ENCODE results near the gene ZBTB3. TPM values are rescaled to one million over a fixed set of nuclear protein-coding genes. Genes with fewer than 3 reads are reported as not detected.

The ZBTB3 gene
- total and polyA plus RNA-seq, 2 of the 13 experiments (the other 11 are each of a cell fraction or from before 2014, with no cell fraction given) = 3.4 to 5.2 TPM

GRCh38 chr11:62712861-62713260 is 41.1 kb downstream of the ZBTB3 start:
- Histone ChIP-seq H3K4me2 (ENCODE audit: low read depth, low read length) (no peak overlapping the region), H4K20me1 (ENCODE audit: insufficient read depth, low read length) (no peaks in the 10 kb centered on the region; the same call in 1 of the 2 replicates), H2AFZ (ENCODE audit: low read length) (no peak overlapping the region), H3K4me1 (ENCODE audit: insufficient read depth, low read length) (no peaks in the 10 kb centered on the region), H3K27ac (ENCODE audit: extremely low read length, insufficient read depth, low read length) (peak overlapping the region; percentile 30), H3K4me3 (replicated peaks in 1 of 3; ENCODE audit: insufficient read depth in 1 of 3, low read depth in 2 of 3, low read length in 3 of 3) (no peak overlapping the region), H3K36me3 (replicated peaks in 1 of 2; ENCODE audit: control insufficient read depth in 1 of 2, insufficient read depth in 2 of 2, low read length in 2 of 2) (peaks cover 28 to 86% of the 10 kb centered on the region in 2 experiments), H3K9me3 (ENCODE audit: low read length) (no peaks in the 10 kb centered on the region), H3K9ac (ENCODE audit: insufficient read depth, low read depth, low read length) (no peak overlapping the region), H3K79me2 (ENCODE audit: insufficient read depth, low read length) (peaks cover 5% of the 10 kb centered on the region), H3K27me3 (ENCODE audit: control insufficient read depth in 1 of 2, insufficient read depth in 2 of 2, low read length in 2 of 2) (no peaks in the 10 kb centered on the region)
- no peak for TF ChIP-seq ZNF256 (CRISPR knock-in tag; conservative IDR thresholded peaks at IDR 0.05)
- TF ChIP-seq ZNF251 (CRISPR knock-in tag; IDR thresholded peaks at IDR 0.05) = no peak
- DNase-seq (ENCODE audit: low spot score) (no peak), ATAC-seq (no peak), FAIRE-seq (no peak)
- 91% methylated on average over 3 of the region's 3 CpGs for WGBS (ENCODE audit: low lambda C conversion rate)
- intact Hi-C loops (cut with micrococcal nuclease; ENCODE audit: unreplicated experiment) (no loop called here), in situ Hi-C loops (cut with HindIII; ENCODE audit: extremely low pct_ligation_motif_present, low pct_unique_long_range_greater_than_20kb) (no loop called here)
- POLR2A ChIA-PET = interaction anchor here (1.5 kb wide), 1 partner anchor 60 kb away, joined by 3 read pairs; the partner anchor contains the start of gene INTS5
- CTCF ChIA-PET (ENCODE audit: low intra/inter-chr PET ratio, low total read pairs) = no interaction called here
- no TSS peak for BruUV-seq (replicated peaks)

GRCh38 chr11:62712276-62712812 is 41.6 kb downstream of the ZBTB3 start:
- H3K9ac ChIP-seq (ENCODE audit: insufficient read depth, low read depth, low read length) = no peak overlapping the region
- ATAC-seq = no peak
- H3K4me2 ChIP-seq (ENCODE audit: low read depth, low read length) = no peak overlapping the region
- 96% methylated on average over 6 of the region's 6 CpGs for WGBS (ENCODE audit: low lambda C conversion rate)
- H3K27me3 ChIP-seq (ENCODE audit: control insufficient read depth in 1 of 2, insufficient read depth in 2 of 2, low read length in 2 of 2) = no peaks in the 10 kb centered on the region
- BruUV-seq (replicated peaks) = no TSS peak
- H3K36me3 ChIP-seq (replicated peaks in 1 of 2; ENCODE audit: control insufficient read depth in 1 of 2, insufficient read depth in 2 of 2, low read length in 2 of 2) = peaks cover 28 to 80% of the 10 kb centered on the region in 2 experiments
- in situ Hi-C loops (cut with HindIII; ENCODE audit: extremely low pct_ligation_motif_present, low pct_unique_long_range_greater_than_20kb) (no loop called here), intact Hi-C loops (cut with micrococcal nuclease; ENCODE audit: unreplicated experiment) (no loop called here)
- no peak for FAIRE-seq
- no peak overlapping the region for H3K4me3 ChIP-seq (replicated peaks in 1 of 3; ENCODE audit: insufficient read depth in 1 of 3, low read depth in 2 of 3, low read length in 3 of 3)
- H3K79me2 ChIP-seq (ENCODE audit: insufficient read depth, low read length) = peaks cover 5% of the 10 kb centered on the region
- CTCF ChIA-PET (ENCODE audit: low intra/inter-chr PET ratio, low total read pairs) = no interaction called here
- POLR2A ChIA-PET = no interaction called here
- no peak for DNase-seq (ENCODE audit: low spot score)
- no peak overlapping the region for H3K27ac ChIP-seq (ENCODE audit: extremely low read length, insufficient read depth, low read length)
- no peaks in the 10 kb centered on the region for H3K9me3 ChIP-seq (ENCODE audit: low read length)
- no peaks in the 10 kb centered on the region; the same call in 1 of the 2 replicates for H4K20me1 ChIP-seq (ENCODE audit: insufficient read depth, low read length)
- H3K4me1 ChIP-seq (ENCODE audit: insufficient read depth, low read length) = no peaks in the 10 kb centered on the region
- H2AFZ ChIP-seq (ENCODE audit: low read length) = no peak overlapping the region
- no peak for TF ChIP-seq NFIC (IDR thresholded peaks at IDR 0.05; ENCODE audit: low read length)
- no peak for TF ChIP-seq PREB (CRISPR knock-in tag; IDR thresholded peaks at IDR 0.05)
- no peak for TF ChIP-seq ZNF407 (CRISPR knock-in tag; IDR thresholded peaks at IDR 0.05; ENCODE audit: not compliant biosample characterization)
- no peak for TF ChIP-seq TP53 (CRISPR knock-in tag; conservative IDR thresholded peaks at IDR 0.05)
- TF ChIP-seq LBX2 (CRISPR knock-in tag; IDR thresholded peaks at IDR 0.05; ENCODE audit: borderline replicate concordance) = no peak
